Measurements from ENCODE around the gene PDIK1L. TPM values are rescaled to one million over a fixed set of nuclear protein-coding genes. Genes with fewer than 3 reads are reported as not detected.

Gene PDIK1L
- total RNA-seq, 4 donors from 2014 or later: 5.1 to 6.4 (median 5.7) TPM

- TF ChIP-seq POLR2A (IDR thresholded peaks at IDR 0.05; ENCODE audit: low read depth) (no peak), POLR2AphosphoS5 (IDR thresholded peaks at IDR 0.05) (no peak)
- peaks cover 0 to 4% (median 0%) of the 10 kb centered on the region in 4 donors for H3K4me1 ChIP-seq
- intact Hi-C loops (cut with DNase I): no loop called here
- no peak for DNase-seq (ENCODE audit: extremely low spot score)
- H3K36me3 ChIP-seq: no peaks in the 10 kb centered on the region
- H3K27me3 ChIP-seq: peaks cover 0 to 43% (median 0%) of the 10 kb centered on the region in 4 donors
- no peak overlapping the region for H3K4me3 ChIP-seq
- WGBS: 100% methylated on average over 1 of the region's 1 CpG
- H3K27ac ChIP-seq (replicated peaks in 1 of 4): no peak overlapping the region
- no peaks in the 10 kb centered on the region for H3K9me3 ChIP-seq
Observed at GRCh38 chr1:26077524-26077923, 34.1 kb upstream of the PDIK1L start.

GRCh38 chr1:26078286-26079177 lies 33.1 kb upstream of the PDIK1L start:
- peaks cover 0 to 4% (median 0%) of the 10 kb centered on the region in 4 donors for H3K4me1 ChIP-seq
- no peak overlapping the region for H3K4me3 ChIP-seq
- no peaks in the 10 kb centered on the region for H3K36me3 ChIP-seq
- 68% methylated on average over 8 of the region's 8 CpGs for WGBS
- no peak for DNase-seq (ENCODE audit: extremely low spot score)
- intact Hi-C loops (cut with DNase I): no loop called here
- no peaks in the 10 kb centered on the region for H3K9me3 ChIP-seq
- TF ChIP-seq POLR2AphosphoS5 (IDR thresholded peaks at IDR 0.05) (no peak), EP300 (IDR thresholded peaks at IDR 0.05) (no peak), POLR2A (IDR thresholded peaks at IDR 0.05; ENCODE audit: low read depth) (no peak)
- TF ChIP-seq, protein P1, sequence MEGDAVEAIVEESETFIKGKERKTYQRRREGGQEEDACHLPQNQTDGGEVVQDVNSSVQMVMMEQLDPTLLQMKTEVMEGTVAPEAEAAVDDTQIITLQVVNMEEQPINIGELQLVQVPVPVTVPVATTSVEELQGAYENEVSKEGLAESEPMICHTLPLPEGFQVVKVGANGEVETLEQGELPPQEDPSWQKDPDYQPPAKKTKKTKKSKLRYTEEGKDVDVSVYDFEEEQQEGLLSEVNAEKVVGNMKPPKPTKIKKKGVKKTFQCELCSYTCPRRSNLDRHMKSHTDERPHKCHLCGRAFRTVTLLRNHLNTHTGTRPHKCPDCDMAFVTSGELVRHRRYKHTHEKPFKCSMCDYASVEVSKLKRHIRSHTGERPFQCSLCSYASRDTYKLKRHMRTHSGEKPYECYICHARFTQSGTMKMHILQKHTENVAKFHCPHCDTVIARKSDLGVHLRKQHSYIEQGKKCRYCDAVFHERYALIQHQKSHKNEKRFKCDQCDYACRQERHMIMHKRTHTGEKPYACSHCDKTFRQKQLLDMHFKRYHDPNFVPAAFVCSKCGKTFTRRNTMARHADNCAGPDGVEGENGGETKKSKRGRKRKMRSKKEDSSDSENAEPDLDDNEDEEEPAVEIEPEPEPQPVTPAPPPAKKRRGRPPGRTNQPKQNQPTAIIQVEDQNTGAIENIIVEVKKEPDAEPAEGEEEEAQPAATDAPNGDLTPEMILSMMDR (IDR thresholded peaks at IDR 0.05): no peak
- H3K27ac ChIP-seq (replicated peaks in 1 of 4): no peak overlapping the region
- H3K27me3 ChIP-seq: peaks cover 0 to 39% (median 0%) of the 10 kb centered on the region in 4 donors

- WGBS: 63% methylated on average over 7 of the region's 7 CpGs
- Histone ChIP-seq H3K4me1 (peaks cover 0 to 4% (median 0%) of the 10 kb centered on the region in 4 donors), H3K9me3 (no peaks in the 10 kb centered on the region), H3K36me3 (no peaks in the 10 kb centered on the region), H3K4me3 (no peak overlapping the region), H3K27me3 (peaks cover 0 to 36% (median 0%) of the 10 kb centered on the region in 4 donors), H3K27ac (replicated peaks in 1 of 4) (no peak overlapping the region)
- TF ChIP-seq, protein P1 (IDR thresholded peaks at IDR 0.05): no peak
- TF ChIP-seq POLR2A (IDR thresholded peaks at IDR 0.05; ENCODE audit: low read depth) (no peak), EP300 (IDR thresholded peaks at IDR 0.05) (no peak), POLR2AphosphoS5 (IDR thresholded peaks at IDR 0.05) (no peak)
- intact Hi-C loops (cut with DNase I): no loop called here
- no peak for DNase-seq (ENCODE audit: extremely low spot score)
Observed at GRCh38 chr1:26079178-26079563, 32.5 kb upstream of the PDIK1L start.

DNA sequence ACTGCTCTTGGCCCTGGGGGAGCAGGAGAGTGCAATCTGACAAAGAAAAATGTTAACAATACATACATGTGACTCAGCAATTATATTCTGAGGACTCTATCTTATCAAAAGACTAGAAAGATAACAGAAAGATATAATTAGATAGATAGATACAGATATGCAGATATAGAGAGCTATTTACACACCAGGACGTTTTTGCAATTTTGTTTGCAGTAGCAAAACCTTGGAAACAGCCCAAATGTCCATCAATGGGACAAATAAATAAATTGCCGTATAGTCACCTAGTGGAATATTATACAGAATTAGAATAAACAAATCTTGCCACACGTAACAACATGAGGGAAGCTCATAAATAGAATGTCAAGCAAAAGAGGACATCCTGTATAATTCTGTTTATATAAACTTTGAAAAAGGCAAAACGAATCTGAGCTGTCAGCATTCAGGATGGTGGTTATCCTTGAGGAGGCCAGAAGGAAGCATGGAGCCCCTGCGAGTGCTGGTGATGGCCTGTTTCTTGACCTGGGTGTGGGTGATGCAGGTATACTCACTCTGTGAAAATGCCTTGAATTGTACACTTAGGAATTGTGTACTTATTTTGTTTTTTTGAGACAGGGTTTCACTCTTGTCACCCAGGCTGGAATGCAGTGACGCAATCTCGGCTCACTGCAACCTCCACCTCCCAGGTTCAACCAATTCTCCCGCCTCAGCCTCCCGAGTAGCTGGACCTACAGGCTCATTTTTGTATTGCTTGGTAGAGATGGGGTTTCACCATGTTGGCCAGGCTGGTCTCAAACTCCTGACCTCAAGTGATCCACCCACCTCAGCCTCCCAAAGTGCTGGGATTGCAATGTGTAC lies 31.4 kb upstream of the PDIK1L start:
- intact Hi-C loops (cut with DNase I): no loop called here
- WGBS: 67% methylated on average over 9 of the region's 9 CpGs
- Histone ChIP-seq H3K4me3 (no peak overlapping the region), H3K9me3 (no peaks in the 10 kb centered on the region), H3K27me3 (peaks cover 0 to 36% (median 0%) of the 10 kb centered on the region in 4 donors), H3K4me1 (peaks cover 0 to 4% (median 0%) of the 10 kb centered on the region in 4 donors), H3K36me3 (no peaks in the 10 kb centered on the region), H3K27ac (replicated peaks in 1 of 4) (no peak overlapping the region)
- TF ChIP-seq POLR2A (IDR thresholded peaks at IDR 0.05; ENCODE audit: low read depth) (no peak), EP300 (IDR thresholded peaks at IDR 0.05) (no peak), POLR2AphosphoS5 (IDR thresholded peaks at IDR 0.05) (no peak)
- TF ChIP-seq, protein P1 (IDR thresholded peaks at IDR 0.05): no peak
- no peak for DNase-seq (ENCODE audit: extremely low spot score)
